Activated CD8-positive, alpha-beta memory T cell treated with anti-CD3 and anti-CD28 coated beads for 4 hours (primary cell): Measurements from ENCODE around the gene ST8SIA6.
"Not testable (repeated sequence)": the region's sequence is repeated elsewhere in the genome, so short reads cannot be mapped to it uniquely, and the experiment has no call there.

Experiments
- DNase-seq, 2 donors: peaks; one replicate each; pipeline ENCODE4 v3.0.0-alpha.2; 2020; ENCODE audit warnings: low read depth in 2 of 2

Gene ST8SIA6

DNA sequence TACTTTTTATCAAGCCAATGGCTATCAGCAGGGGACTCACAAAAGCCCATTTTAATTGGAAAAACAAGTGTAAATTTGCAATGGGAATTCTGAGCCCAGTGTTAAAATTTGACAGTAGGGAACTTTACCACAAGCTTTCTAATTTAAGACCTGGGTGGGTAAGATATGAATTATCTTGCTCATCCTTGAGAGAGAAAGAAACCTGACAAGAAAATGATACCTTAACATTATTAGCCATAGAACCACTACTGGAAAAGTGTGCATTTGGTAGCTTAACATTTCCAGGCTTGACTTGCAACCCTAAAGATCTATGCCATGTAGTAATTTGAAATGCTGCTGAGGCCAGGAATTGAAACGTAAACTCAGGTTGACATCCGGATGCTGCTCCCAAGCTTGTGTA lies 2.7 kb upstream of the ST8SIA6 start:
- no peak for DNase-seq

DNA sequence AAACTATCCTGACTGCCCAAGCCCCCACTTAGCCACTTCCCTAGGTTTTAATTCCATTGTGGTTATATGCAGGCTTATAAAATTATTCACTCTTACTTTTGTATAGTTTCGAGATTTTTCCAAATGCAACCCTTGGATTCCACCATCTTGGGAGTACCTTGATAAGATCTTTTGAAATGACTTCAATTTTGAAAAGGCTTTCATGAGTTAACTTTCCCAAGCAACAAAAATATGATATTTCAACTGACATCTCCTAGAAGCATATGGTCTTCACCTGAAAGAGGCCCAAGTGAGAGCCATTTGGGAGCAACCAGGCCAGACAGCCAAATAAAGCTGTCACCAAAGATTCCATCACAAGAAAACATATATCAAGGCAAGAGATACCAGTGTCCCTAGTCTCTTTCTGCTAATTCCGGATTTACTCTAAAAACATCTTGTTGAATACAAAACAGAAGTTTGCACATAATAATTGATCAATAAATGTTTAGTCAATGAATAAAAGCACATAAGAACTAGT lies 1.7 kb upstream of the ST8SIA6 start:
- DNase-seq = no peak

DNA sequence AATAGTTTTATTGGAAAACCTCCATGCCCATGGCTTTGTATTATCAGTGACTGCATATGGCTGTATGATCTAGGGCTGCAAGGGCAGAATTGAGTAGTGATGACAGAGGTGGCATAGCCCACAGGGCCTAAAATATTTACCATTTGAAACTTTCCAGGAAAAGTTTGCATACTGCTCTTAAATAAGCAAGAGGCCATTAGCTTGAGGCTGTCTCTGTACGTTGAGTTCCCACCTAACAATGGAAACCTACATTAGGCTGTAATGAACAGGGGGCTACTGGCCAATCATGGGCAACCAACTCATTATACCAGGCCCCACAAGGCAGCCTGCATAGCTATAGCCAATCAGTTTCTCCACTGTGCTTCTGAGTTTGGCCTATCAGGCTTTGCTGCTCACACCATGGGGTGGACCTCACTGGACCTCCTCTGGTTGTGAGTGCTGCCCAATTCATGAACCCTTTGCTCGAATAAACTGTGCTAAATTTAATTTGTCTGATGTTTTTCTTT lies 673 bp upstream of the ST8SIA6 start:
- DNase-seq = no peak

DNA sequence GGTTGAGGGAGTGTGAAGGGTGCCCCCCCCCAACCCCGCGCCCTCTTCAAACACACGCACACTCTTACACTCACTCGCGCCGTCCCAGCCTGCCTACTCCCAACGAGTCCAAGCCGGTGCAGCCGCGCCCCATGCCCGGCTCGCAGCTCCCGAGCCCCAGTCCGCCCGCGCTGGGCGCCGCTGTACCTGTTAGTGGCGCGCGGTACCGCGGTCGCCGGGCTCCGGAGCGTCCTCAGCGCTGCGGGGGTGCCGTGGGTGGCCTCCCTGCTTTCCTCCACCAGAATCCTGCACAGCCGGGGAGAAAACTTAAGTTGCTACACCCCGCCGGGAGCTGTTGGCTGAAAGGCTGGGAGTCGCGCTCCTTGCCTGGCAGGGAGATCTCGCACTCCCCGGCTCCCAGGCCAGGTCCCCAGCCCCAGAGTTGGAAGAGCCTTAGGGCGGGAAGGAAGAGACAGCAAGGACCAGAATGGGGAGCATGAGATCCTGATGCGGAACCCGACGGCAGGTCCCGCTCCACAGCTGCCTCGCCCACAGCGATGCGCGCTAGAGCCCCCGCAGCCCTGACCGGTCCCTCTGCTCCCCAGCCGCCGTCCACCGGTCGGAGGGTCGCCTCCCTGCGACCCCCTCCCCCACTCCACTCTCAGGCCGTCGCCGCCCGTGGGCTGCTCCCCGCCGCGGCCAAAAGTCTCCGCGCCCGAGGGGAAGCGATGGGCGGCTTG lies 863 bp downstream of the ST8SIA6 start:
- no peak for DNase-seq

DNA sequence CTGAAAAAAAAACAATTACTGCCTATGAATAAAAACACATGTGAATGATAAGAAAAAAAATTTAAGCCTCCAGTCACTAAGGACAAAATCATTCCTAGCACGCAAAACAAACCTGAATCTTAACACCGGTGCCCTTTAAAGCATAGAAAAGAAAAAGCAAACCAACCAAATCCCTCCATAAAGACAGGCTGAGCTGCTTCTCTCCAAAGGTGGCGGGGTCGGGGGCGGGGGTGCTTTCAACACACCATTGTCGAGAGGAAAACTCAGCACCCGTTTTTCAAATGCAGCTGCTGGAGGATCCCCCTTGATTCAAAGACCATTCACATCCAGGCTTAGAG lies 1.4 kb downstream of the ST8SIA6 start:
- no peak for DNase-seq

DNA sequence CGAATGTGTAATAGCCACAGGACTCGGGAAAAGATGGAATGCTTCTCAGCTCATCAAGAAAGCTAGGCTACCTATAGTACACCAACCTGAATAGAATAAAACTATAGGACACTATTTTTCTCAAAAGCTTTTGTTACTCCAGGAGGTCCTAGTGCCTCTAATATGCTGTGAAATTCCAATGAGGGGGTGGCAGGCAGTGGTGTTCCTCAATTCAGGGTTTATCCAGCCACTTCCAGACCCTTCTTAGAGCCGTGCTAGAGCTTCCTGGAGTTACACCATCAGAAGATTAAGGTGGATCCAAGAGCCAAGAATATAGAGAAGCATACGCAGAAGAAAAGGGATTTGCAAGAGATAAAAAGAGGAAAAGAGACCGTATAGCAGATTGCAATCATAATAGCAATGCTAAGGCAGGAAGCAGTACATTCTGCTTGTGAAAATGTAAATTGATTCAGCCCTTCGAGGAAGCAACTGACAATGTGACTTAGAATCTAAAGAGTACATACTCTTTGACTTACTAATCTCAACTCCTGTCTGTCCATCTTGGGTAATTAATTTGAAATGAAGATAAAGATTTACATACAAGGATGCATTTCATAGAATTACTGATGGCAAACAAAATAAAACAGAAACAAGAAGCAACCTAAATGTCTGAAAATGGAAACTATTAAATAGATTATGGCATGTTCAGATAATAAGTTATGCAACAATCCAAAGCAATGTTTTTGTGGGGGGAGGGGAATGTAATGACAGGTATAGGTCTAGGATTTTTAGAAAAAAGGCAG lies 2.1 kb downstream of the ST8SIA6 start:
- DNase-seq = no peak

DNA sequence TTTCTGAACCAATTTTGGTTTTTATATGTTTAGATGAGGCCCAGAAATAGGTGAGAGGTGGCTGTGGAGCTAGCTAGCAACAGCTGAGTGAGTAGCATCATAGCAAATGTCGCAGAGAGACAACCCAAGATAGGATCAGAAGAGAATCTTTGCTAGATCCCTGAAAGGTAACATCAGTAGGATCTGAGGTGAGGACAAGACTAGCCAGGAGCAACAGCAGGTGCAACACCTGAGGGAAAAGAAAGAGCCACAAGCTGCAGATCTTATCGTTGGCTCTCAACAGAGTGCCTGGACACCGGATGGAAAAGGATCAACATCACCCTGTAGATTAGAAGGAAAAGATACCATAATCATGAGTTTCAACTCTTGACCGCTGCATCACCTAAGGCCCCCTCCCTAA lies 4.4 kb downstream of the ST8SIA6 start:
- no peak for DNase-seq

DNA sequence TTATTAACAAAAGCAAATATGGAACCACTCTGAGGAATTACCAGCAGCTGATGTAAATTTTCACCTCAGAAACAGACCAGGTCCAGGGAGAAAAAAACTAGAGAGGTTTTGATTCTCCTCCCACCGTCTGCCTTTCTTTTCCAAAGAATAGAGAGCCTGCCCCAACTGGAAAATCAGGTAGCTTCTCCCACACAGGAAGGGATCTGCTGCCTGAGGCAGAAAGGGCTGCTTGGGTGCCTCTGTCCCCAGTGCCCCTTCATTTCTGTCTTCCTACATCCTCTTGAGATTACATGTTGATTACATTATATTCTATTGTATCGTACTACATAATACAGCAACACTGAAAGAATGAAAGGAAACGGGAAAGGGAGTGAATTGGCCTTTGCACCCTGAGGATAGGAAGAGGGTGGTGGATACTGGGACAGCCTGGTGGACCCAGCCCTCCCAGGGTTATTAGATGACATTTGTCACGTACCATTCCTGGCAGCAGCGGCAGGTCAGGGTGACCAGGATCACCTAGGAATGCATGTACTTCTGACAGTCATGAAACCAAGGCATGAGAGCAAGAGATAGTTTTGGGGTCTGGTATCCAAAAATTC lies 8.9 kb downstream of the ST8SIA6 start:
- no peak for DNase-seq

DNA sequence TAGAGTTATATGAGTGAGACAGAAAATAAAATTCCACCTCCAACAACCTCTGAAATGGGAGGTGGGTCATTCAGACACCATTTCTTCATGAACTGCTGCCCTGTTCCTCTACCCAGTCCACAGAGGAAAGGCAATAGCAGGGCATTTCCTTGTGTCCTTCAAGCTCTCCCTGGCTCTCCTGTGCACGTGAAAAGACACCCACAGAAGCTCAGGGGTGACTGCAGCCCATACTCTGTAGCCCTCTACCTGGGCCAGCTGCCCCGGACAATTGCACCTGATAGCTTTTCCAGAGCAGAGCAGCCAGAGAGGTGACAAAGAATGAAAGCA lies 10.0 kb downstream of the ST8SIA6 start:
- DNase-seq = no peak

DNA sequence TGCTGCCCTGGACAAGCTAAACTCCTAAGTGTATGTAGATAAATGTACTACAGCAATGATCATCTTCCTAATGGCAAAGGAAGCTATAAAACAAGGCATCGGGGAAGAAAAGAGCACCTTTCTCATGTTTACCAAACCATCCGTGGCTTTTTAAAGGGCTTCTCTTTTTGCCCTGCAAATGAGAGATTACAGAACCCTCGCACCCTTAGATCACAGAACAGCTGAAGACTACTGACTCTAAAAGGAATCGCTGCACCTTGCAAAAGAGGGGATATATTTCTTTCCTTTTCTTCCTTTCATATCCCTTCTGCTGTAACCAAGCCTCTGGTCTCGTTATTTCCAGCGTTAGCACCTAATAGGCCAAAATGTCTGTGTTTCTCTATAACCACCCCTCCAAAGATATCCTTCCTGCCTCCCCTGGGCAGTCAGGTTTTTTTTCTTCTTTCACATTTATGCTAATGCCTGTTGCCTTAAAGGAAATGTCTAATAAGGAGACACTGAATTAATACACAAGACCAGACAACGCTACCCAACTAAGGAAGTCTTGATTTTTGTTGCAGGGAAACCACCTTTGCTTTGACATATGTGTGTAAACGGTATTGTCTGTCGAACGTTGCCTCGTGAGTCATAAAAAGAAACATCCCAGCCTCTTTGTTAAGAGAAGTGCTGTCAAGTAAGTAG lies 10.5 kb downstream of the ST8SIA6 start:
- no peak for DNase-seq

DNA sequence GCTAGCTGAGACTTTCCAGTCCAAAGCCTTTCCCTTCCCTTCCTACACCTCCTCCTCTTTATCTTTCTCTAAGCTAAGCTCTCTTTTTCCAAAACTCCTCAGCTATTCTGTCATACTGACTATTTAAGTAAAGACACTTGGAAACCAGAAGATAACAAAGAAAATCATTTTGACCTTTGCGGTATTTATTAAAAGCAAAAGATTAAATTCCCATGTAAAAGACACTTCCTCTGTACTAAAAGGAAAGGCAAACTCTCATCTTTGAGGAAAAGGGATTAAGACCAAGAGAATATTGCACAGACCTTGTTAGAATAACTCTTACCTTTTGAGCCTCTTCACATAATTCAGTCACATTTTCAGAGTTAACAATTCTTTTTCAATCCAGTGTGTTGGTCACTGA lies 15.8 kb downstream of the ST8SIA6 start:
- no peak for DNase-seq

DNA sequence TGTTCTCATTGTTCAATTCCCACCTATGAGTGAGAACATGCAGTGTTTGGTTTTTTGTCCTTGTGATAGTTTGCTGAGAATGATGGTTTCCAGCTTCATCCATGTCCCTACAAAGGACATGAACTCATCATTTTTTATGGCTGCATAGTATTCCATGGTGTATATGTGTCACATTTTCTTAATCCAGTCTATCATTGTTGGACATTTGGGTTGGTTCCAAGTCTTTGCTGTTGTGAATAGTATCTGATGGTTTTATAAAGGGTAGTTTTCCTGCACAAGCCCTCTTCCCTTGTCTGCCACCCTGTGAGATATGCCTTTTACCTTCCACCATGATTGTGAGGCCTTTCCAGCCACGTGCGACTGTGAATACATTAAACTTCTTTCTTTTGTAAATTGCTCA lies 17.8 kb downstream of the ST8SIA6 start:
- not testable (repeated sequence) for DNase-seq

DNA sequence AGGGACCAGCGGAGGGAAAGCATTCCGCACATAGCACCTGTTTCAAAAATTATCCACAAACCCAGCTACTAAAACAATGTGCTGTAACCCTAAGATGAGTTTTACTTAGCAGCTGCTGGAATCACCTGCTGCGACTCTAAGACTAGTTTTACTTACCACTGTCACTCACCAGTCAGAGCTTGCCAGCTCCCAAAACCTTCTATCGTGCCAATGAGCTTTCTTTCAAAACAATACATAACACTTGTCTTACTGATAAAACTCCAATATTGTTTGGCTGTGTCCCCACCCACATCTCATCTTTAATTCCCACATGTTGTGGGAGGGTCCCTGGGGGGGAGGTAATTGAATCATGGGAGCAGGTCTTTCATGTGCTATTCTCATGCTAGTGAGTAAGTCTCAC lies 18.4 kb downstream of the ST8SIA6 start:
- no peak for DNase-seq

DNA sequence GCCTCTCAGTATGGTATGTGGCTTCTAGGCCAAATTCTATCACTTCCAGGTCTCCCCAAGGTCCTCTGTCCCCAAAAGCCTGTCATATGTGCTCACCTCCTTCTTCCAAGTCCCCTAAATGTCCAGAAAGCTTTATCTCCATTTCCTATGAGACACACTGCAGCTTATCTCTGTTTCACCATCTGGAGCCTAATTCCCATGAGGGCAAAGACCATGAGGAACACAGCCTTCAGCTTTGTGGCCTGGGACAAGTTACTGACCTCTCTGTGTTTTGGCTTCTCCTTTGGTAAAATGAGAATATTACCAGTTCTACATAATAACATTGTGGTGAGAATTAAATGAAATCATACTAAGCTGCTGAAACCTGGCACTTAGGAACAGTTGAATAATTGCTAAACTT lies 19.2 kb downstream of the ST8SIA6 start:
- no peak for DNase-seq

DNA sequence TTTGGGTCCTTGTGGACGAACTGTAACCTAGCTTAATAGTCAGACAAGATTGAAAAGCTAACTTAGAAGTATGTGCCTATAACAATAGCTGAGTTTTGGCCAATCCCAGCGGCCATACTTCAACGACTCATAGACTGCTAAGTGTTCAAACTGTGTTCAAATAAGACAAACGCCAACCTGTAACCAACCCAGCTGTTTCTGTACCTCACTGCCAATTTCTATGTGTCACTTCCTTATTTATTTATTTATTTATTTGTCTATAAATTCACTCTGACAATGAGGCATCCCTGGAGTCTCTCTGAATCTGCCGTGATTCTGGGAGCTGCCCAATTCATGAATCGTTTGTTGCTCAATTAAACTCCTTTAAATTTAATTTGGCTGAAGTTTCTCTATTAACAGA lies 21.7 kb downstream of the ST8SIA6 start:
- no peak for DNase-seq

DNA sequence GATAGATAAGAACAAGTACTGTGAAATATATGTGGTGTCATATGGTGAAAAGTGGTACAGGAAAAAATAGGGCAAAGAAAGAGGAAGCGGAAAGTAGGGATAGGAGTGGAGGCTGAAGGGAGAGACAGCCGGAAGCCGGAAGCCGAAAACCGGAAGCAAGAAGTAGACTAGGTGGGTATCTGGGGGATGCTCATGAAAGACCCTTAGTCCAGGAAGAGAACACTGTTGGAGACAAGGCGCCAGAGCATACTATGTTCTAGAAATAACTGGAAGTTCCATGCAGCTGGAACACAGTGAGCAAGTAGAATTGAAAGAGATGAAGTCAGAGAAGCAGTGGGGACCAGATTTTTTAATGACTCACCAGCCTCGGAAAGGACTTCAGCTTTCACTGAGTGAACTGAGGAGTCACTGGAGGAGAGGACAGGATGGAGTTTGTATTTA lies 22.5 kb downstream of the ST8SIA6 start:
- DNase-seq = no peak

DNA sequence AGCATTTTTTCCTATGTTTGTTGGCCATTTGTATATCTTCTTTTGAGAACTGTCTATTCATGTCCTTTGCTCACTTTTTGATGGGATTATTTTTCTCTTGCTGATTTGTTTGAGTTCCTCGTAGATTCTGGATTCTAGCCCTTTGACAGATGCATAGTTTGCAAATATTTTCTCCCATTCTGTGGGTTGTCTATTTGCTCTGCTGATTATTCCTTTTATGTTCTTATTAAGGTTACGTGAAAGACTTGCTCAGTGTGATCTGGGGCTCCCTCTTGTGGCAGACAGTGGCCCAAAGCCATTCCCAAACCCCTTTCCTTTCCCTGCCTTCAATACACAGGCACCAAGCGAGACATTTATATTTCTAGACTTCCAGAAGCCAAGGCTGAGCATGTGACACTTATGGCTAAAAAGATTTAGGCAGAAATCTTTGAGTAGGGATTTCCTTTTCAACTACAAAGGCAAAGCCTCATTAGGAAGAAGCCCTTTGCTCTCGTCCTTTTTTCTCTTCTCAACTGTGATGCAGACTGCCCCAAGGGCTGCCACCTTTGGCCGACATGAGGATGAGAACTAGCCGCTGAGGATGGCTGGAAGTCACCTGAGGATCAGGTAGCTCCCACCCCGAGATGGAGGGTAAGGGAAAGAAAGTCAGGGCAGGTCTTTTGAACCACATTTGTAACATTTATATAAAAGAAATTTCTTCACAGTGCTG lies 23.6 kb downstream of the ST8SIA6 start:
- DNase-seq = no peak

DNA sequence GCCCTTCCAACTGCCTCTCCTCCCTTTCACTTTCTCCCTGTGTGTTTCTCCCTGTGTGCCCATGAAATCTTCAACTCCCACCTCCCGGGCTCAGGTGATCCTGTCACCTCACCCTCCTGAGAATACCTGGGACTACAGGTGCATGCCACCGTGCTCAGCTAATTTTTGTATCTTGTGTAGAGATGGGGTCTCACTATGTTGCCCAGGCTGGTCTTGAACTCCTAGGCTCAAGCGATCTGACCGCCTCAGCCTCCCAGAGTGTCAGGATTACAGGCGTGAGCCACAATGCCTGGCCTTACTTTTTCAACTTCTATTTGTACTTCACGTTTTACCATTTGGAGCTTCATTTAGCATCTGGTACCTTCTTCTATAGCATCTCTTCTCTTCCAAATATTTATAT lies 24.9 kb downstream of the ST8SIA6 start:
- no peak for DNase-seq

DNA sequence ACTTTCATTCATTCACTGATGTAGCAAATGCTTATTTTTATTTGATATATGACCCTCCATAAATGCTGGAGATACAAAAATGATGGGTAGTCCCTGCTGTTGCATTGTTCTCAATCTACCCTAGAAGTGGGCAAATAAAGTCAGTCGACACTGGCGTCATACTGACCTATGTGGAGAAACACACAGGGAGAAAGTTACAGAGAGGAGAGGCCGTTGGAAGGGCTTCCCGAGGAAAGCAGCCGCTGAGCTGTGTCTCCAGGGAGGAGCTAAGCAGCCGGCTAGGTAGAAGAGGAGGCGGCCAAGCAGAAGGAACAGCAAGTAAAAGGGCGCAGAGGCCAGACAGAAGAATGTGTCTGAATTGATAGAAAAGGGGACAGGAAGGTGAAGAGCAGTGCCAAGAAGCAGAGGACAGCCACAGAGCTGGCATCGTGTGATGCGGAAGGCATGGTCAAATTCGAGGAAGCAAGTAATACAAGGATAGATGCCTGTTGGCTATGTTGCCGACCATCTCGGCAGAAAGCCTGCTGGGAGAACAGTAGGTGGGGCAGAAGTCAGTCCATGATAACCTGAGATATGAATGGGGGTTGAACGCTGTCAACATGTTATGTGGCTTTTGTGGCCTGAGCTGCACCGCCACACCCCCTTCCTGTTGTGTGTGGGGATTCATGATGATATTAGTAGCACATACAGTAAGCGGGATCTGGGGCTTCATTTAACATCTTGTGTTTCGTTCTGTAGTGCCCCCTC lies 25.9 kb downstream of the ST8SIA6 start:
- DNase-seq = peak; percentile 39 to 47

DNA sequence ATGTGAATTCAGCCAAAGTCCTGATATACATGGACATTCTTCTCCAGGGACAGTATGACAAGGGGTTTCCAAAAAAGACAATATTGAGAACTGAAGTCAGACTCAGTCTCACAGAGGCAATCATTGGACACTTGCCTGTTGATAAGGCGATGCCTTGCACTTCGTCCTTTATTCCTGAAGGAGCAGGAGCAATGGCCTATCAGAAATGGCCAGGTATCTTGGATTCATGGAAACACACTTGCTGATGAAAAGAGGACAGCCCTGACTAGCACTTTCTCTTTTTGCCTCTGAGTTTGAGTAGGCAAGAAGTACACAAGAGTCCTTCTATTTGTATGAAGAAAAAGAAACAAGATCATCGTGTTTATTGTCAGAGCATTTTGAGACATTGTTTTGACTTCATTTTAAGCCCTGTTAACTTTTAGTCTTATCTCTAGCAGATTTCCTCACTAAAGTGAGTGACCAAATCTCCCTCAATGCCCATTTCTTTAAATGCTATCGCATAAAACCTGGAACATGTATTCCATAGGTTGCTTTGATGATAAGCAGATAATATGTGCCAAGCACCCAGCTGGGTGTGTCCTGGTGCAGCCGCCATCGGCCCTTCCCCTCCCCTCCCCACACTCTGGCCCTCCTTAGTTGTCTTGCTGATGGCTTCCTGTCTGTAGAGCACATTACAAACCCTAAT lies 26.6 kb downstream of the ST8SIA6 start:
- no peak for DNase-seq
